Transverse colon (tissue), 4 donors: ENCODE measurements around the gene JAM3. TPM values are rescaled to one million over a fixed set of nuclear protein-coding genes. Genes with fewer than 3 reads are reported as not detected.

Source experiments
- DNase-seq: peaks from one replicate; pipeline ENCODE4 v3.0.0-alpha.2; 2019
- H3K27ac ChIP-seq, 4 donors: fragments of 200-600 bp; sonication (generic); 2 replicates each; pipeline ENCODE4 v1.5.1; 2016 to 2018; ENCODE audit warnings: inconsistent platforms in 4 of 4
- H3K27me3 ChIP-seq: fragments of 200-600 bp; sonication (generic); 2 replicates; pipeline ENCODE4 v1.5.1; 2017; ENCODE audit warnings: inconsistent platforms
- H3K36me3 ChIP-seq, 4 donors: fragments of 200-600 bp; sonication (generic); 2 replicates each; pipeline ENCODE4 v1.5.1; 2017 to 2019; ENCODE audit warnings: inconsistent platforms in 4 of 4
- H3K4me1 ChIP-seq, 4 donors: fragments of 200-600 bp; sonication (generic); 2 replicates each; pipeline ENCODE4 v1.5.1; 2017 to 2020; ENCODE audit warnings: inconsistent platforms in 4 of 4
- H3K4me3 ChIP-seq, 4 donors: fragments of 200-600 bp; sonication (generic); 1 replicate in 1 of 4; 2 replicates in 3 of 4; pipeline versions ENCODE4 v1.5.1 to v1.6.1; 2017 to 2019; ENCODE audit warnings: inconsistent platforms in 4 of 4
- H3K9me3 ChIP-seq, 2 donors: fragments of 200-600 bp; sonication (generic); 2 replicates each; pipeline ENCODE4 v1.5.1; 2017 to 2019; ENCODE audit warnings: inconsistent platforms in 2 of 2
- CTCF ChIP-seq, 5 experiments: fragments of 200-600 bp in 3 of 5; fragments of 450-650 bp in 2 of 5; sonication (generic) in 3 of 5; IDR thresholded peaks; 1 replicate in 2 of 5; 2 replicates in 3 of 5; pipeline ENCODE4 v1.5.1; 2016 to 2017; ENCODE audit warnings: antibody characterized with exemption in 5 of 5, inconsistent platforms in 3 of 5, mild to moderate bottlenecking in 2 of 5, moderate library complexity in 1 of 5
- EP300 ChIP-seq: sonication (generic); formaldehyde crosslinking; IDR thresholded peaks from one replicate; pipeline ENCODE4 v1.6.1; 2017; ENCODE audit warnings: antibody characterized with exemption, low read depth
- POLR2A ChIP-seq: fragments of 450-650 bp; IDR thresholded peaks from one replicate; pipeline ENCODE4 v1.6.1; 2016; ENCODE audit warnings: antibody characterized with exemption, mild to moderate bottlenecking, moderate library complexity
- POLR2AphosphoS5 ChIP-seq, 3 donors: sonication (generic); formaldehyde crosslinking; IDR thresholded peaks; one replicate each; pipeline ENCODE4 v1.6.1; 2016; ENCODE audit warnings: antibody characterized with exemption in 3 of 3
- WGBS, 2 donors: methylation state at CpG; one replicate each; pipeline ENCODE4 v1.1.5; 2018; ENCODE audit warnings: low coverage in 1 of 2; 5-methylcytosine and 5-hydroxymethylcytosine counted together
- in situ Hi-C, 4 donors: fragments of 200-750 bp; cut with MboI; loops; one replicate each; pipeline versions ENCODE4 v1.15.0 to v1.15.1; 2017; ENCODE audit warnings: low sequenced_read_pairs in 3 of 4, low pct_ligation_motif_present in 1 of 4, low pct_unique_long_range_greater_than_20kb in 1 of 4
- intact Hi-C: fragments of 100-400 bp; cut with DNase I; formaldehyde crosslinking; loops from one replicate; pipeline ENCODE4 v1.15.1; 2023; ENCODE audit warnings: low total_unique reads
- total RNA-seq, 4 donors: library from RNA; depleted of rRNA; stranded (reverse); fragments of >200 nt; gene quantifications; one replicate each; pipeline ENCODE4 v1.1.0, GENCODE V29; 2016

JAM3 gene
- total RNA-seq, 4 donors from 2014 or later = 7.8 to 56.9 (median 13.8) TPM

- intact Hi-C loops = no loop called here
- TF ChIP-seq EP300 (no peak), CTCF (IDR thresholded peaks at IDR 0.05) (no peak)
- Histone ChIP-seq H3K36me3 (no peaks in the 10 kb centered on the region), H3K27ac (no peak overlapping the region), H3K4me3 (no peak overlapping the region), H3K9me3 (no peaks in the 10 kb centered on the region), H3K27me3 (peaks cover 13% of the 10 kb centered on the region), H3K4me1 (peaks cover under 1 to 5% (median 3%) of the 10 kb centered on the region in 4 donors)
- WGBS, 2 donors = 52% methylated on average over 4 of the region's 4 CpGs; no CpG with 5 or more reads in 1 of the 2 donors
- in situ Hi-C loops = no loop called here
- DNase-seq = no peak
These were observed 41.2 kb upstream of the JAM3 start for GRCh38 chr11:134027671-134028070.

GRCh38 chr11:134028368-134028920, 40.4 kb upstream of the JAM3 start:
- Histone ChIP-seq H3K4me1 (peaks cover 8 to 12% (median 11%) of the 10 kb centered on the region in 4 donors), H3K4me3 (no peak overlapping the region), H3K36me3 (no peaks in the 10 kb centered on the region), H3K27me3 (peaks cover 17% of the 10 kb centered on the region), H3K9me3 (no peaks in the 10 kb centered on the region), H3K27ac (no peak overlapping the region)
- 69 to 74% methylated on average over 3 of the region's 3 CpGs for WGBS, 2 donors
- intact Hi-C loops = no loop called here
- TF ChIP-seq EP300 = no peak
- no peak for TF ChIP-seq CTCF (IDR thresholded peaks at IDR 0.05)
- no peak for TF ChIP-seq POLR2A
- TF ChIP-seq POLR2AphosphoS5 (IDR thresholded peaks at IDR 0.05) = no peak
- no peak for DNase-seq
- in situ Hi-C loops = no loop called here

- intact Hi-C loops = no loop called here
- H3K9me3 ChIP-seq = no peaks in the 10 kb centered on the region
- no peaks in the 10 kb centered on the region for H3K36me3 ChIP-seq
- in situ Hi-C loops = no loop called here
- H3K4me3 ChIP-seq = no peak overlapping the region
- 60 to 64% methylated on average over 6 to 16 of the region's 16 CpGs for WGBS, 2 donors
- peaks cover 17% of the 10 kb centered on the region for H3K27me3 ChIP-seq
- TF ChIP-seq POLR2A (no peak), CTCF (IDR thresholded peaks at IDR 0.05) (no peak), POLR2AphosphoS5 (IDR thresholded peaks at IDR 0.05) (no peak), EP300 (no peak)
- no peak for DNase-seq
- H3K27ac ChIP-seq = no peak overlapping the region
- peaks cover 18 to 29% (median 25%) of the 10 kb centered on the region in 4 donors for H3K4me1 ChIP-seq
These were observed 38.0 kb upstream of the JAM3 start for GRCh38 chr11:134030853-134031252.

- intact Hi-C loops (no loop called here), in situ Hi-C loops (no loop called here)
- H3K36me3 ChIP-seq = no peaks in the 10 kb centered on the region
- peaks cover 13% of the 10 kb centered on the region for H3K27me3 ChIP-seq
- H3K27ac ChIP-seq = peak overlapping the region; percentile 73 to 90 (median 87)
- DNase-seq = no peak
- no peak for TF ChIP-seq POLR2AphosphoS5 (IDR thresholded peaks at IDR 0.05)
- TF ChIP-seq EP300 = no peak
- TF ChIP-seq POLR2A = no peak
- TF ChIP-seq CTCF (IDR thresholded peaks at IDR 0.05) = no peak
- H3K4me1 ChIP-seq = peaks cover 18 to 33% (median 25%) of the 10 kb centered on the region in 4 donors
- no peaks in the 10 kb centered on the region for H3K9me3 ChIP-seq
- WGBS, 2 donors = 60 to 73% methylated on average over 5 to 6 of the region's 6 CpGs
- H3K4me3 ChIP-seq = no peak overlapping the region
These were observed 36.8 kb upstream of the JAM3 start for GRCh38 chr11:134032043-134032442.
